ENCODE results near the gene SLC25A44. TPM values are rescaled to one million over a fixed set of nuclear protein-coding genes. Genes with fewer than 3 reads are reported as not detected.
"Not testable (repeated sequence)": the region's sequence is repeated elsewhere in the genome, so short reads cannot be mapped to it uniquely, and the experiment has no call there.

Gene SLC25A44
- total RNA-seq, 2 experiments from 2014 or later: 27.7 to 36.3 TPM

- Mint-ChIP-seq H3K27ac (peak overlapping the region; percentile 94), H3K9me3 (no peaks in the 10 kb centered on the region), H3K4me3 (peak overlapping the region; percentile 87), H3K4me1 (peaks cover 52% of the 10 kb centered on the region), H3K27me3 (no peaks in the 10 kb centered on the region), H3K36me3 (ENCODE audit: low read depth) (peaks cover 60% of the 10 kb centered on the region)
- ChIA-PET CTCF (interaction anchor here (1.5 to 2.9 kb wide), 2 partner anchors 11 to 68 kb away, joined by 8 to 68 read pairs; no protein-coding TSS in a partner anchor), POLR2A (interaction anchor here (1.0 to 8.8 kb wide), 13 partner anchors 9 to 111 kb away, joined by 3 to 156 read pairs (median 12); partner anchors contain the start of genes SEMA4A, SLC25A44 and SMG5)
- DNase-seq: peak; percentile 26
Measured at GRCh38 chr1:156214024-156214748, 20.3 kb downstream of the SLC25A44 start.

GRCh38 chr1:156216361-156217086, 22.6 kb downstream of the SLC25A44 start:
- Mint-ChIP-seq H3K27ac (peak overlapping the region; percentile 99), H3K36me3 (ENCODE audit: low read depth) (peaks cover 56% of the 10 kb centered on the region), H3K4me1 (peaks cover 66% of the 10 kb centered on the region)
- not testable (repeated sequence) for H3K4me3 Mint-ChIP-seq, H3K27me3 Mint-ChIP-seq, H3K9me3 Mint-ChIP-seq, DNase-seq
- ChIA-PET CTCF (interaction anchor here (1.2 kb wide), 1 partner anchor 23 kb away, joined by 4 read pairs; the partner anchor contains the start of gene SLC25A44), POLR2A (interaction anchor here (5.8 to 8.8 kb wide), 2 partner anchors 8 to 19 kb away, joined by 119 to 156 read pairs; partner anchors contain the start of gene SLC25A44)

- Mint-ChIP-seq H3K4me3 (peak overlapping the region; percentile 71), H3K36me3 (ENCODE audit: low read depth) (peaks cover 61% of the 10 kb centered on the region), H3K9me3 (no peaks in the 10 kb centered on the region), H3K27ac (peak overlapping the region; percentile 99), H3K27me3 (no peaks in the 10 kb centered on the region), H3K4me1 (peaks cover 69% of the 10 kb centered on the region)
- peak; percentile 59 for DNase-seq
- POLR2A ChIA-PET: interaction anchor here (0.8 to 2.6 kb wide), 12 partner anchors 9 to 287 kb away, joined by 3 to 21 read pairs (median 6); partner anchors contain the start of genes SEMA4A, SLC25A44 and SMG5
- CTCF ChIA-PET: interaction anchor here (0.7 to 1.1 kb wide), 4 partner anchors 8 to 198 kb away, joined by 3 to 4 read pairs (median 4); partner anchors contain the start of gene SMG5
Measured at GRCh38 chr1:156217871-156218270, 24.0 kb downstream of the SLC25A44 start.

DNA sequence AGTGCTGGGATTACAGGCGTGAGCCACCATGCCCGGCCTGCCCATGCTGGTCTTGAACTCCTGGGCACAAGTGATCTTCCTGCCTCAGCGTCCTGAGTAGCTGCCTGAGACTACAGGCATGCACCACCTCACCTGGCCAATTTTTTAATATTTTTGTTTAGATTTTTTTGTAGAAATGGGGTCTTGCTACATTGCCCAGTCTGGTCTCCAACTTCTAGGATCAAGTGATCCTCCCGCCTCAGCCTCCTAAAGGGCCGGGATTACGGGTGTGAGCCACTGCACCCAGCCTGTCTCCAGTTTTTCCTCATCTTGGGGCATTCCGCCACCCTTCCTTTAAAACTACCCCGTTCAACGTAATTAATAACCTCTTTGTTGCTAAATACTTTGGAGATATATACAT, 26.3 kb downstream of the SLC25A44 start:
- H3K27me3 Mint-ChIP-seq: no peaks in the 10 kb centered on the region
- ChIA-PET POLR2A (interaction anchor here (1.5 to 1.8 kb wide), 2 partner anchors 27 to 72 kb away, joined by 5 read pairs; partner anchors contain the start of gene SLC25A44), CTCF (no interaction called here)
- no peak overlapping the region for H3K4me3 Mint-ChIP-seq
- no peak for DNase-seq
- no peaks in the 10 kb centered on the region for H3K9me3 Mint-ChIP-seq
- H3K27ac Mint-ChIP-seq: peak overlapping the region; percentile 61
- H3K36me3 Mint-ChIP-seq (ENCODE audit: low read depth): peaks cover 57% of the 10 kb centered on the region
- H3K4me1 Mint-ChIP-seq: peaks cover 71% of the 10 kb centered on the region

DNA sequence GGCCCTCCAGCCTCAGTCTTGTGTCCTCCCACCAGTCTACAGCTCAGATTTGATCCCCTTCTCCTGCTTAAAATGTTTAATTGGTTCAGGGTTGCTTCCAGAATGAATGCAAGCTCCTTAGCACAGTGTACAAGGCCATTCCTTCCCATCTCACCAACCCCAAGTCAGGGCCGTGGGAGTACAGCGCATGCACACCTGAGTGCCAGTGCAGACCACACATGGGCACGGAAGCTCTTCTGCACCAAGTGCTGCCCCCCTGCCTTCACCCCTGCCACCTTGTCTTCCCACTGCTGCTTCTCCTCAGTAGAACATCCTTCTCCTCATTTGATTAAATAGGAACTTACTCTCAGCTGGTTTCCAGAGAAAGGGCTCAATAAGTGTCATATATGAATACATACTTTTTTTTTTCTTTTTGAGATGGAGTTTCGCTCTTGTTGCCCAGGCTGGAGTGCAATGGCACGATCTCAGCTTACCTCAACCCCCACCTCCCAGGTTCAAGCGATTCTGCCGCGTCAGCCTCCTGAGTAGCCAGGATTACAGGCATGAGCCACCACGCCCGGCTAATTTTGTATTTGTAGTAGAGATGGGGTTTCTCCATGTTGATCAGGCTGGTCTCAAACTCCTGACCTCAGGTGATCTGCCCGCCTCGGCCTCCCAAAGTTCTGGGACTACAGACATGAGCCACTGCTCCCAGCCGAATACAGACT, 28.2 kb downstream of the SLC25A44 start:
- Mint-ChIP-seq H3K9me3 (no peaks in the 10 kb centered on the region), H3K4me1 (peaks cover 77% of the 10 kb centered on the region), H3K27ac (peak overlapping the region; percentile 95), H3K4me3 (peak overlapping the region; percentile 5), H3K36me3 (ENCODE audit: low read depth) (peaks cover 65% of the 10 kb centered on the region), H3K27me3 (no peaks in the 10 kb centered on the region)
- CTCF ChIA-PET: interaction anchor here (1.5 to 6.6 kb wide), 2 partner anchors 29 to 76 kb away, joined by 3 to 179 read pairs; partner anchors contain the start of gene SLC25A44
- no peak for DNase-seq
- POLR2A ChIA-PET: interaction anchor here (0.9 to 6.6 kb wide), 6 partner anchors 9 to 127 kb away, joined by 3 to 119 read pairs (median 4); partner anchors contain the start of genes PMF1 and SMG5

GRCh38 chr1:156225677-156226014, 31.7 kb downstream of the SLC25A44 start:
- ChIA-PET POLR2A (interaction anchor here (0.7 to 6.6 kb wide), 22 partner anchors 8 to 135 kb away, joined by 3 to 119 read pairs (median 5); partner anchors contain the start of genes CCT3, PAQR6, PMF1 and SEMA4A), CTCF (interaction anchor here (0.6 to 6.6 kb wide), 22 partner anchors 8 to 166 kb away, joined by 3 to 179 read pairs (median 6); partner anchors contain the start of genes PMF1, SLC25A44 and SMG5)
- Mint-ChIP-seq H3K27ac (peak overlapping the region; percentile 90), H3K27me3 (no peaks in the 10 kb centered on the region), H3K4me1 (peaks cover 61% of the 10 kb centered on the region), H3K9me3 (no peaks in the 10 kb centered on the region), H3K4me3 (peak overlapping the region; percentile 29), H3K36me3 (ENCODE audit: low read depth) (peaks cover 56% of the 10 kb centered on the region)
- DNase-seq: no peak

GRCh38 chr1:156226116-156226538, 32.2 kb downstream of the SLC25A44 start:
- no peak for DNase-seq
- POLR2A ChIA-PET: interaction anchor here (0.9 to 6.6 kb wide), 17 partner anchors 8 to 135 kb away, joined by 3 to 119 read pairs (median 5); partner anchors contain the start of genes CCT3, PAQR6, PMF1 and SEMA4A
- Mint-ChIP-seq H3K4me1 (peaks cover 58% of the 10 kb centered on the region), H3K36me3 (ENCODE audit: low read depth) (peaks cover 53% of the 10 kb centered on the region), H3K9me3 (no peaks in the 10 kb centered on the region), H3K27me3 (no peaks in the 10 kb centered on the region), H3K27ac (peak overlapping the region; percentile 84), H3K4me3 (no peak overlapping the region)
- CTCF ChIA-PET: interaction anchor here (0.6 to 6.6 kb wide), 17 partner anchors 9 to 169 kb away, joined by 3 to 179 read pairs (median 9); partner anchors contain the start of genes PMF1, SLC25A44 and SMG5

DNA sequence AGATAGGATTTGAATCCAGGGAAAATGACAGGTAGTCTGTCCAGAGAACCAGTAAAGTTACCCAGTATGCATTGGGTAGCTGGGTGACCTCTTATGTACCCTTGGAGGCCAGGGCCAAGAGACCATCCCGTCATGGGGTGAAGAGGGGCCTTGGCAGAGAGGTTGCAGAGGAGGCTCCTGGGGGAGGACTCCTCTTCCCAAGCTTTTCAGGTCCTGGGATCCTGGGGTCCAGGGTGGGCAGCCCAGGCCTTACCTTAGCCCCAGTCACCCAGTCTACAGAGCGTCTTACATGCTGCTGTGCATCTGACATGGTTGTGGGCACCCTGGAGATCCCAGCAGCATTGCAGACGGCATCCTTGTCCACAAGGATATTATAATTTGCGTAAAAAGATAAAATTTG, 32.9 kb downstream of the SLC25A44 start:
- peaks cover 52% of the 10 kb centered on the region for H3K4me1 Mint-ChIP-seq
- H3K27ac Mint-ChIP-seq: peak overlapping the region; percentile 84

DNA sequence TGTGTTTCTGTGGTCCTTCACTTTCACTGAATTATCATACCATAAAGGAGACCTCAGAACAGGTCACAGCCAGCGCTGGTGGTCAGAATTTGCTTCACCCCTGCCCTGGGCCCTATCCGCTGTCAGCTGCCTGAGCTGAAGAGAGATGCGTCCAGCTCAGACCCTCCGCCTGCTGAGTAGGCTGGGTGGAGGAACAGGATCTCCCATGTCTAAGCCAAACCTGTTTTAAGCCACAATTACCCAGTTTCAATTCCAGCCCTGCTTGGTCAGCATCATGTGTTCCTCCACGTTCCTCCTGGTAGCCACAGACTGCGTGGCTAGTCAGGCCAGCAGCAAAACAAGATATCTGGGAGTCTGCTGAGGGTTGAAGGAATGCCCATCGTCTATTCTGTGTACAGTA, 34.6 kb downstream of the SLC25A44 start:
- Mint-ChIP-seq H3K27me3 (no peaks in the 10 kb centered on the region), H3K27ac (no peak overlapping the region), H3K36me3 (ENCODE audit: low read depth) (peaks cover 31% of the 10 kb centered on the region), H3K9me3 (no peaks in the 10 kb centered on the region), H3K4me3 (no peak overlapping the region), H3K4me1 (peaks cover 34% of the 10 kb centered on the region)
- DNase-seq: no peak
- CTCF ChIA-PET: interaction anchor here (2.0 kb wide), 1 partner anchor 83 kb away, joined by 6 read pairs; no protein-coding TSS in a partner anchor
- POLR2A ChIA-PET: interaction anchor here (0.9 to 1.7 kb wide), 4 partner anchors 11 to 35 kb away, joined by 3 to 7 read pairs (median 5); partner anchors contain the start of gene PMF1

More for the DNA sequence above, 32.9 kb downstream of the SLC25A44 start:
- peaks cover 46% of the 10 kb centered on the region for H3K36me3 Mint-ChIP-seq (ENCODE audit: low read depth)
- H3K4me3 Mint-ChIP-seq: no peak overlapping the region
- no peak for DNase-seq
- ChIA-PET POLR2A (interaction anchor here (0.9 to 6.6 kb wide), 12 partner anchors 9 to 130 kb away, joined by 3 to 119 read pairs (median 6); partner anchors contain the start of genes CCT3, PAQR6, PMF1 and SLC25A44), CTCF (interaction anchor here (0.6 to 6.6 kb wide), 9 partner anchors 13 to 170 kb away, joined by 3 to 179 read pairs (median 32); partner anchors contain the start of genes PMF1, SLC25A44 and SMG5)
- no peaks in the 10 kb centered on the region for H3K9me3 Mint-ChIP-seq
- no peaks in the 10 kb centered on the region for H3K27me3 Mint-ChIP-seq

DNA sequence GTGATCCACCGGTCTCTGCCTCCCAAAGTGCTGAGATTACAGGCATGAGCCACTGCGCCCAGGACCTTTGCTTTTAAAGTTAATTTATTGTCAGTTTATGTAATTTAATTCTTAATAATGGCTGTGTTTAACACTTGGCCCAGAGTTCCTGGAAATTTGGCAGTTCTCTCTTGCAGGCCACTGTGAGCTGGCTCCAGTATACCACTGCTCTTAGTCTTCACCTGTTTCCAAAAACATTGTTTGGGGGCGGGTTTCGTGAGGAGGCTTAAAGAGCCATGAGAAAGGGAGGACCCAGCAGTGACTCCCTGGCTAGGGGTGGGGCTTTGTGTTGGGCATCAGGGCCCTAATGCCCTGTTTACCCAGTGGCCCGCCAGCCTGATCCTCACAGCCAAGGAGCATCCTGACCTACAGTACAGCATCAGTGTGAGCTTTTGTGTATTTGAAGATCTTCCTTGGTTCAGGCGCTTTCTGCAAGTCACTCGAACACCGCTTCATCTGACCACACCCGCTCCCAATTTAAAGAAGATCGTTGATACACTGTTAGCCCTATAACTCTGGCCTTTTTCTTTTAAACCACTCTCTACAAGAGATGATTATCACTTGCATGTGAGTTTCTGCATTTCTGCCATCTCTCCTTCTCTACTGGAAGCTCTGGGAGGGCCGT, 36.0 kb downstream of the SLC25A44 start:
- Mint-ChIP-seq H3K9me3 (no peaks in the 10 kb centered on the region), H3K27ac (no peak overlapping the region), H3K4me1 (peaks cover 26% of the 10 kb centered on the region), H3K36me3 (ENCODE audit: low read depth) (peaks cover 32% of the 10 kb centered on the region), H3K4me3 (no peak overlapping the region), H3K27me3 (no peaks in the 10 kb centered on the region)
- POLR2A ChIA-PET: interaction anchor here (1.0 to 1.7 kb wide), 3 partner anchors 12 to 53 kb away, joined by 4 to 6 read pairs (median 4); partner anchors contain the start of genes PMF1 and SMG5
- DNase-seq: no peak
- CTCF ChIA-PET: interaction anchor here (0.8 to 2.0 kb wide), 4 partner anchors 11 to 84 kb away, joined by 3 to 6 read pairs (median 4); no protein-coding TSS in a partner anchor

- H3K4me1 Mint-ChIP-seq: peaks cover 23% of the 10 kb centered on the region
- H3K36me3 Mint-ChIP-seq (ENCODE audit: low read depth): peaks cover 29% of the 10 kb centered on the region
- ChIA-PET POLR2A (interaction anchor here (1.7 kb wide), 1 partner anchor 18 kb away, joined by 6 read pairs; the partner anchor contains the start of gene PMF1), CTCF (interaction anchor here (1.3 to 1.5 kb wide), 2 partner anchors 11 to 85 kb away, joined by 3 to 4 read pairs; no protein-coding TSS in a partner anchor)
- no peak for DNase-seq
- H3K9me3 Mint-ChIP-seq: no peaks in the 10 kb centered on the region
- H3K4me3 Mint-ChIP-seq: no peak overlapping the region
- H3K27ac Mint-ChIP-seq: no peak overlapping the region
- H3K27me3 Mint-ChIP-seq: no peaks in the 10 kb centered on the region
Measured at GRCh38 chr1:156230473-156230837, 36.6 kb downstream of the SLC25A44 start.
